ENCODE data around the gene SAAL1.

SAAL1 gene

DNA sequence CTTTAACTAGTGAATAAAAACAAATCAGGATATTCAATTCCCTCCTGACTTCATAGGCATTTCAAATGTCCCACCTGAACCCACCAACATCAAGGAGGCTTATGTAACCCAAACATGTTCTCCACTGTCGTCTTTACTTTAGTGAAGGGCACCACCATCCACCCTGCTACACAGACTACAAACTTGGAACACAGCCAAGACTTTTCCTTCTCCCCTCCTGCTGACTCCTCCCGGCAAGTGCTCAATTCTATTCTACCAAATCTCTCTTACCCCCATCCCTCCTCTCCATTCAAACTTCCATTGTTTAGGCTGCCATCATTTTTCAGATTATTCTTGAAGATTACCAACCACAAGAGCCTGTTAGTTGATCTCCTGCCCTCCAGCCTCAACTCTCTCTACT is 24.3 kb downstream of the SAAL1 start:
- DNase-seq, result no peak

DNA sequence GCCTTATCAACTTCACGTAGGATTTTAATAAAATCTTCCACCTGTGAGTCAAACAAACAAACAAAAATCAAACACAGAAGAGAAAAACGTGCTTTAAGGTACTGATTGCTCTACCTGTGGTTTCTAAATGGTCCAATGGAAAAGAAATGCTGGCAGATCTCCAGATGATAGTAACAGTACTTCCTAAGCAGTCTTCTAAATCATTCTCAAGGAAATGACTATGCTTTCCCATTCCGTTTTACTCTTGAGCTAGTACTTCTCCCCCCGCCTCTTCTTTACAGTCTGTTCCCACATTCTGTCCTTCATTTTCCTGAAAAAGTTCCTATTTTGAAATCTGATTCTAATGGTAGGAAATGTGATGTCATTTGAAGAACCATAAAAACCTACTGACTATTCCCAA is 25.4 kb downstream of the SAAL1 start:
- DNase-seq, result no peak

DNA sequence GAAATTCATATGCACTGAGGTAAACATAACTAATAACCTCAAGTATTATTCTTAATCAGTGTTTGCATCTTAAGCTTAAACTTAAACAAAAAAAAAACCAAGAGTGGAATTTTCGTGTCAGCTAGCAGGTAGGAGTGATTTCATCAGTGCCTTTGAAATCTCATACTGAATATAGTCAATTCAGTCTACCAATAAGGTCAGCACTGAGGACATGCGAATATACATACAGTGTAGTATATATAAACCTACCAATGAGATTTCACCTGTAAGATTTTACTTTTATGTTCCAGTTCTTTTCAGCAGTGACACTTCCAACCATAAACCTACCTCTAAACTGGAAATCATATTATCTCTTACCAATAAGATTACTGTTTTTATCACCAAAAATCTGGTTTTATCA is 27.0 kb downstream of the SAAL1 start:
- no peak for DNase-seq

GRCh38 chr11:18075444-18075843 is 30.4 kb downstream of the SAAL1 start:
- no peak for DNase-seq

DNA sequence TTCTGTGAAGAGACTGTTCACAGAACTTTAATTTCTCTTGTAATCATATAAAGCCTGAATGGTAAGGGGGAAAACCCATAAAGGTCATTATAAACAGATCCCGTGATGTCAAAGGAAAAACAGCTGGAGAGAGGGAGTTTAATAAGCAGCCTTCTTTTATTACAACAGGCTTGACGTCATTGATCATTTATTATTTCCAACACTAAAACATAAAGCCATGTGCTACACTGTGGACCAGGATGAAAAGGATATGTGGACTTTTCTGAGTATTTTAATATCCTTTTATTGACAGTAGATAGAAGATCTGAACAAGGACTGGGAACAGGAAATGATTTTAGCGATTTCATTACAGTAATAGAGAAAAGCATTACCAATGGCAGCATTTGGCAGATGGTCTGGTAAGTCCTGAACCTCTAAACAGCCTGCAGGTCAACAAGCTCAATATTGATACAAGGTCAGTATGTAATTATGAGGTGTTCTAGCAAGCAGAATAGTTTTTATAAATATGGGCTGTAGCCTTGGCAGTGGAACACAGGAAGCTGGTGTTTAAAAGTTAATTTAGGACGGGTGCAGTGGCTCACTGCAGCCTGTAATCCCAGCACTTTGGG is 34.7 kb downstream of the SAAL1 start:
- no peak for DNase-seq

DNA sequence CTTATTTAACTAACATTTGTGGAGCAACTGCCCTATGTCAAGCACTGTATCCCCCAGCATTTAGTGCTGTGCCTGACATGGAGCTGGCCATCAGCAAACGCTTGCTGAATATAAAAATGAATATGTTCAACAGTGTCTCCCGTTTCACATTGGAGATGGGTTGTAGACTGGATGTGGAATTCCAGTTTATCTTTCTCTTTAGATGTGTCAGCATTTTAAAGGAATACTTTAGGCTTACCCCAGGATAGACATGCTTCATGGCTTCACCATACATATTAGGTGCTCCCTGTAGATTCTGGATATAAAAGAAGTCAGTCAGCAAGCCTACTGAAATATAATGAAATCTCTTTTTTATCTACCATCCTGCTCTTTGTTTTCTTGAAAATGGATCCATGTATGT is 38.5 kb downstream of the SAAL1 start:
- no peak for DNase-seq

- no peak for DNase-seq
Observed at GRCh38 chr11:18066626-18067025, 39.3 kb downstream of the SAAL1 start.

GRCh38 chr11:18065572-18065971 is 40.3 kb downstream of the SAAL1 start:
- DNase-seq, result no peak

DNA sequence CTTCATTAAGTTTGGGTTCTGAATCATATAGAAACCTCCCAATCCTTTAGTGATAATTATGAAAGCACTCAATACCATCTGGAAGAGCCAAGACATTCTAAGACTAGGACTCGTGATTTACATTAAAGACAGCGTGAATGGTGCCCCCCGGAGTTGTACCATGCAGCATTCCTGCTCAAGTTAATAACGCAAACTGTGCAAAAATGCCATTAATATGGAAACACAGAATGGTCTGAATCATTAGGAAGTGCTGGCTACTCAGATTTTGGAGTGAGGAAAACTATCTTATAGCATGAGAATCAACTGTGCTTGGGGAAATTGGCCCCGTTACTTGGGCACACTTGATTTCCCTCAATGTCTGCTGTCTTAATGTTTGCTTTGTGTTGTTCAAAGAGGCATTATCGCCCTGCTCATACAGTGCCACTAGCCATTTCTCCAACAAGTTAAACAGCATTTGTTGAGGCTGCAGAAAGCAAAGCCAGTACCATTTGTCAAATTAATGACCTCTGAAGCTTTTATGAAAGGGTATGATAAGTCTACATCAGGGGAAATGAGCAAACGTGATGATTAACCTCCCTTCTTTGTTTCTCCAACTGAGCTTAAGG is 41.3 kb downstream of the SAAL1 start:
- no peak for DNase-seq

DNA sequence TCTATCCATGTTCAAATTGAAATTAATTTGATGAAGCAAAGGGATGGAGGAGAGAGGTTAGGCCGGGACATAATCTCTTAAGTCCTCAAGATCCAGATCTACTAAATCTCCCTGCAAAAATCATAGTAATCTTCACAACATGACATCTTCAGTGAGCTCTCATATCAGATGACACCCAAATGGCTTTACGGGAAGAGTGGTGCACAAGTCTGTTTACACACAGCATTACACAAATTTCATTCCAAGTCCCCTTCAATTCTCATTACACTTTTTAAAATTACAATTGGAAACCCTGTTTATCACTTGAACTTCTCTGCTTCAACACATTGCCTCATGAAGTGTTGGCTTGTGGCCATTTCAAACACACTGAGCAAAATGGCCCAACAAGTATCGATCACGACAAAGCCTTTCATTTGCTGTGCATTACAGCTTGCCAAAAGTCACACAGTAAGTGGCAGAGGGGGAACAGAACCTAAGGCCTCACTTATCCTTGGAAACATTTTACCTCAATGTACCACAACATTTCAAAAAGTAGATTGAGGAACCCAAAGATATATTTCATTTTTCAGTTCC is 41.9 kb downstream of the SAAL1 start:
- DNase-seq, result no peak

DNA sequence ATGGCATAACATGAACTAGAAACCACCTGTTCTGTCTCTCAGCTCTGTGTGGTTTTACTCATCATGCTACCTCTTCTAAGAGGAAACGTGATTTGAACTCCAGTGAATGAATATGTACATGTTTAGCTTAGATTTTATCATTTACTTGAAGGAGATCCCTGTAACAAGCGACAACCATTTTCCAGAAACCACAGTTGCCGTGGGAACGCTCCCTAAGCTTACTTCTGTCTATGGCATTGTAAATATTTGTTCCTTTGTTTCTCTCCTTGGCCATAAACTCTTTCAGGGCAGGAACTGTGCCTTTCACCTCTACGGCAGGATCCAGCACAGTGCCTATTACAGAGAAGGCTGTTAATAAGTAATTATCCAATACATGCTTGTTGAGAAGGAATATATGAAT is 42.8 kb downstream of the SAAL1 start:
- no peak for DNase-seq

DNA sequence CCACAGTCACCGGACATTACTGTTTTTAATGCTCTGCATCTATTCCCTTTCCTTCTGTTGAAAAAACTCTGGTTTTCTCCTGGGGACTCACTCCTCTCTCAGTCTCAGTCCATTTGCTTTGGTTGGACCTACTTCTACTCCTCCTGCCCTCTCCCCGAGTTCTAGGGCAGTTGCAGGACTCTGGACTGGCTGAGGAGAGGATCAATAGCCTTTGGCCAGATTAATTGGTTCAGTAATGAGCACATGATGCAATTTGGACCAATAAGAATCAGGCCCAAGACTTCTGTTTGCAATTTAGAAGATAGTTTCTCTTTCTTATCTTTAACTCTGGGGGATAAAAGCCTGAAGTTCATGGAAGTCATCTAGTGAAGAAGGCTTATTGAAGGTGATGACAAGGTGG is 44.5 kb downstream of the SAAL1 start:
- no peak for DNase-seq

DNA sequence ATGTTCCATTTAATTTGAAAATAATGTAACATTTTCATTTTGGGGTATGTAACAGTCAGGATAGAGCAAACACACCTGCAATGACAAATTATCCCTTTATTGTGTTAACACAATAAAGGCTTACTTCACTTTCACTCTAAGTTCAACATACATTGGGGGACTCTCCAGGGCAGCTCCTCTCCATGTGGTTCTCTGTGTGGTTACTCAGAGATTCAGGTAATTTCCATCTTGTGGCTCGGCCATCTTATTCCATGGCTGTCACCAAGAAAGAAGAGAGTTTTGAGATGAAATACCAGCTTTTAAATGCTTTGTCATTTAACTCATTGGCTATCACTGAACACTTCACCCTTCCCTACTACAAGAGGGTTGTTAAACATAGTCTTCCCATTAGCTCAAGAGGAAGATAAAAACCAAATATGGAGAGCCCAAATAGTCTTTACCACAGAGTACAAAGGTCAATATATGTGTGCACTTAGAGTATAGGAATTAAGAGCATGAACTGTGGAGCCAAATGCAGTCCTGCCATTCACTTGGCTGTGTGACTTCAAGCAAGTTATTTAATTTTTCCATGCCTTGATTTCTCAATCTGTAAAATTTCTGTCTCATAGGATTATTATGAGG is 49.2 kb downstream of the SAAL1 start:
- DNase-seq, result no peak

DNA sequence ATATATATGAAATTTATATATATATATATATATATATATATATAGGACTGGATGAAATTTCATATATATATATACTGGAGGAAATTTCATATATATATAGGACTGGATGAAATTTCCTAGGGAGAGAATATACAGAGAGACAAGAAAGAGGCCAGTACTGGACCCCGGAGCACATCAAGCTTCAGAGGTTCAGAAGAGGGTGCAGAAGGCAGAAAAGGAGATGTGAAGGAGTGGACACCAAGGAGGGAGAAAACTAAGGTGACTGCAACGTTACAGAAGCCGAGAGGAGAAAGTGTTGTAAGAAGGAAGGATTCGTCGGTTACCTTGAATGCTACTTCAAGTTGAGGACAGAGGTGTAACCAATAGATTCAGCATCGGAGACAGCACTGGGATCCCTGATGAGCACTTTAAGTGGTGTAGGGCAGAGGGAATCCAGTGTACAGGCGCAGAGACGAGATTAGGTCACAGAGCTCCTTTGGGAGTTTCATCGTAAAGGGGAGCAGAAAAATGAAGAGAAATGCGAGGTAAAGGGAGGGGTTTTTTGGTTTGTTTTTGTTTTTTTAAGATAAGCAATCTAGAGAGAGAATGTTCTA is 51.3 kb downstream of the SAAL1 start:
- no peak for DNase-seq

GRCh38 chr11:18050848-18051247 is 55.0 kb downstream of the SAAL1 start:
- no peak for DNase-seq

DNA sequence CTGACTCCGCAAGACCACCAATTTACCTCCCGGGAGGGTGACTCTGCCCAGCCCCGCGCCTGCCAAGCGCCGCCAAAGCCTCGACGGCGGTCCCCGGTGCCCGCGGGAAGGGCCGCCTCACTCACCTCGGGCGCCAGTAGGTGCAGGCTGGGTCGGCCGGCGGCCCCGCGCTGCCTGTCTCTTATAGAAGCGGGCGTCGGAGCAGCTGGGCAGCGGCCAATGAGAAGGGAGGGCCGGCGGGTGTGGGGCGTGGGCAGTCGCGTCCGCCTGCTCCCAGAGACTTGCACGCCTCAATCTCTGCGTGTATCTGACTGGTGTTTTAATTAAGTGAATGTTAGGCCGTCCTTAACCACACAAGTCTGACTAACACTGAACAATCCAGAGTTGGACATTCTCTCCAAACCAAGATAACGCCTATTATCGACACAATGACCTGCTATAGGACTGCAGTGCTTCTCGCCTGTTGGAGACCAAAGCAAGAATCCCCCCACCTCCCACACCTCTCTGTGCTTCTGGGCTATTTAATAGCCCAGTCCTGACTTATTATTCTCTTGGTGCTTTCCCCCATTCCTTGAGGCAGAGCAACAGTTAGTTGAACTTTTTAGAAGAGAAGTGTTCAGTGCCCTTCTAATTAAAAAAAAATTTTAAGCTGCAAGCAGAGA is 59.6 kb downstream of the SAAL1 start, which contains the start of gene TPH1:
Gene TPH1, minus strand, starts transcription at position 154 of the 662 bp plus-strand sequence. CDS start 5,507 bp downstream, outside the sequence.
- DNase-seq, result peak; percentile 81

- no peak for DNase-seq
Observed at GRCh38 chr11:18036456-18036855, 69.4 kb downstream of the SAAL1 start.
